RPMI8226 (cell line): ENCODE results near the gene FRMD5.

Source experiments
- DNase-seq: peaks from one replicate; pipeline ENCODE4 v3.0.0-alpha.2; 2015

FRMD5 gene

GRCh38 chr15:44159492-44159891 lies 35.6 kb downstream of the FRMD5 start:
- no peak for DNase-seq

- no peak for DNase-seq
Observed at GRCh38 chr15:44158111-44158510, 37.0 kb downstream of the FRMD5 start.

- no peak for DNase-seq
Observed at GRCh38 chr15:44157679-44158078, 37.4 kb downstream of the FRMD5 start.

- DNase-seq = no peak
Observed at GRCh38 chr15:44153352-44153751, 41.7 kb downstream of the FRMD5 start.

GRCh38 chr15:44149224-44149623 lies 45.8 kb downstream of the FRMD5 start:
- no peak for DNase-seq

GRCh38 chr15:44148580-44148979 lies 46.5 kb downstream of the FRMD5 start:
- no peak for DNase-seq

GRCh38 chr15:44147636-44148035 lies 47.4 kb downstream of the FRMD5 start:
- no peak for DNase-seq

GRCh38 chr15:44145495-44145894 lies 49.6 kb downstream of the FRMD5 start:
- no peak for DNase-seq

- no peak for DNase-seq
Observed at GRCh38 chr15:44144992-44145391, 50.1 kb downstream of the FRMD5 start.

- no peak for DNase-seq
Observed at GRCh38 chr15:44144184-44144583, 50.9 kb downstream of the FRMD5 start.

- no peak for DNase-seq
Observed at GRCh38 chr15:44137750-44138149, 57.3 kb downstream of the FRMD5 start.

GRCh38 chr15:44136991-44137477 lies 58.0 kb downstream of the FRMD5 start:
- no peak for DNase-seq

- no peak for DNase-seq
Observed at GRCh38 chr15:44132057-44132456, 63.0 kb downstream of the FRMD5 start.

GRCh38 chr15:44130778-44131177 lies 64.3 kb downstream of the FRMD5 start:
- no peak for DNase-seq

GRCh38 chr15:44129911-44130310 lies 65.2 kb downstream of the FRMD5 start:
- no peak for DNase-seq

GRCh38 chr15:44128443-44128842 lies 66.6 kb downstream of the FRMD5 start:
- DNase-seq = no peak

GRCh38 chr15:44125879-44126278 lies 69.2 kb downstream of the FRMD5 start:
- no peak for DNase-seq

GRCh38 chr15:44102675-44103254 lies 92.3 kb downstream of the FRMD5 start:
- no peak for DNase-seq

- no peak for DNase-seq
Observed at GRCh38 chr15:44101944-44102343, 93.1 kb downstream of the FRMD5 start.

- DNase-seq = no peak
Observed at GRCh38 chr15:44101286-44101685, 93.8 kb downstream of the FRMD5 start.

GRCh38 chr15:44099671-44100070 lies 95.4 kb downstream of the FRMD5 start:
- no peak for DNase-seq

GRCh38 chr15:44097552-44097951 lies 97.5 kb downstream of the FRMD5 start:
- no peak for DNase-seq

- DNase-seq = no peak
Observed at GRCh38 chr15:44096596-44096995, 98.5 kb downstream of the FRMD5 start.

- DNase-seq = no peak
Observed at GRCh38 chr15:44094781-44095180, 100.3 kb downstream of the FRMD5 start.

GRCh38 chr15:44093836-44094235 lies 101.2 kb downstream of the FRMD5 start:
- DNase-seq = no peak
